GM12891 (cell line): Measurements from ENCODE around the gene RGS3.
"Not testable (repeated sequence)": the region's sequence is repeated elsewhere in the genome, so short reads cannot be mapped to it uniquely, and the experiment has no call there.

Experiments
- DNase-seq: peaks from one replicate; pipeline ENCODE4 v3.0.0; 2011; ENCODE audit warnings: low spot score; ENCODE audit not compliant: insufficient read length
- FAIRE-seq: peaks from 2 replicates; lab custom pipeline; 2011; peaks lifted over from hg19 to GRCh38; lab: Jason Lieb, UNC
- PAX5 ChIP-seq: IDR thresholded peaks from 2 replicates; pipeline ENCODE4 v1.6.1; 2011; ENCODE audit warnings: low read length, moderate library complexity, mild to moderate bottlenecking; ENCODE audit not compliant: insufficient read depth, severe bottlenecking
- POLR2A ChIP-seq: IDR thresholded peaks from 2 replicates; pipeline ENCODE4 v1.6.1; 2011; ENCODE audit warnings: low read depth, low read length, control low read depth
- POLR2AphosphoS5 ChIP-seq: IDR thresholded peaks from 2 replicates; pipeline ENCODE4 v1.6.1; 2011; ENCODE audit warnings: low read depth, low read length, control low read depth
- POU2F2 ChIP-seq: IDR thresholded peaks from 2 replicates; pipeline ENCODE4 v1.6.1; 2011; ENCODE audit warnings: low read depth, mild to moderate bottlenecking, control low read depth, low read length, moderate library complexity
- SPI1 ChIP-seq: IDR thresholded peaks from 2 replicates; pipeline ENCODE4 v1.6.1; 2011; ENCODE audit warnings: low read depth, low read length, control low read depth
- TAF1 ChIP-seq: IDR thresholded peaks from 2 replicates; pipeline ENCODE4 v1.6.1; 2011; ENCODE audit warnings: low read depth, low read length, control low read depth

Gene RGS3

GRCh38 chr9:113634596-113635515 lies 171.3 kb downstream of the RGS3 start:
- no peak for DNase-seq
- no peak for FAIRE-seq
- no peak for TF ChIP-seq POLR2AphosphoS5
- TF ChIP-seq TAF1 = no peak
- no peak for TF ChIP-seq PAX5
- no peak for TF ChIP-seq POU2F2
- no peak for TF ChIP-seq SPI1
- no peak for TF ChIP-seq POLR2A

- no peak for FAIRE-seq
- DNase-seq = no peak
- TF ChIP-seq POLR2AphosphoS5 (no peak), TAF1 (no peak), POU2F2 (no peak), PAX5 (no peak), POLR2A (no peak), SPI1 (no peak)
These were observed 172.1 kb downstream of the RGS3 start for GRCh38 chr9:113635586-113635985.

DNA sequence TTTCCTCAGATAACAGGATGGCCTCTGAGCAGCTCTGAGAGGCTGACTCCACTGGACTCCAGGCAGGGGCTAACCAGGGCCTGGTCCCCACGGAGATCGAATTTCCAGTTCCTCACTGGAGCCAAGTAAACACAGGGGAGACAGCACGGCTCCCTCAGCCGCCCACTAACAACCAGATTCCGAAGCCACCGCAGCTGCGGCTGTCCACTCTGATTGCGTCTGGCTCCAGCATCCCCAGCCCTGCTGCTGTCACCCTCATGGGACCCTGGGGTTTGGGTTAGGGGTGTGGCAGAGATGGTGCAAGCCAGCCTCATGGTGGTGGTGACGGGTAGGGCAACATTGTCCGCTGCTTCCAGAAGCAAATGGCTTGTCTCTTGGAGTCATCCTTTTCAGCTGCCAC lies 172.6 kb downstream of the RGS3 start:
- FAIRE-seq (no peak), DNase-seq (no peak)
- no peak for TF ChIP-seq POLR2A
- no peak for TF ChIP-seq TAF1

DNA sequence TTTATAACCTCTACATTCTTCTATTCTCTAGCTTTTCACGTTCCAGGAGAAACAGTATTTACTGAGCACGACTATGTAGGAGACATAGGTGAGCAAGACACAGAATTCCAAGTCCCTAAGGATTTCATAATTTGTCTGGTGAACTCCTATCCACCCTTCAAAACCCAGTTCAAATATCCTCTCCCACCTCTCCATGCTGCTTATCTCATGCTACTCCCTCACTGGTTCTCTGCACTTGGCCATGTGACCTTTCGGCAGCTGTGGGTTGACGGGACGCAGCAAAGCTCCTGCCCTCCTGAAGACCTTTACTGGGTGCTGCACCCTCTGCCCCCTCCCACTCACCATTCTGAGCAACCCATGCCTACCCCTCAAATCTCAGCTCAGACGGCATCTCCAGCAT lies 173.2 kb downstream of the RGS3 start:
- FAIRE-seq (no peak), DNase-seq (no peak)
- TF ChIP-seq TAF1 (no peak), POLR2A (no peak), SPI1 (no peak), POU2F2 (no peak), PAX5 (no peak), POLR2AphosphoS5 (no peak)

DNA sequence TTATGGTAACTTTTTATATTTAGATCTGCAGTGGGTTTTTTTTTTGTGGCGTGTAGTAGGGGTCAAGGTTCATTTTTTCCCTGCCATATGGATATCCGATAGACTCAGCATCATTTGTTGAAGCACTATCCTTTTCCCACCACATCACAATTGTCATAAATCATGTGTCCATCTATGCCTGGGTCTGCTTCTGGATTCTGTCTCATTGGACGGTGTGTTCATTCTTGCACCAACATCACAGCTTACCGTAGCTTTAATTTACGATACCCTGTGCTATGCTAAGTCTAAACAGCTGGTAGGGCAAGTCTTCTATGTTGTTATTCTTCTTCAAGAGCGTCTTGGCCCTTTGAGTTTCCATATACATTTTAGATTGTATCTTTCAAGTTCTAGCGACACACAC lies 175.0 kb downstream of the RGS3 start:
- TF ChIP-seq TAF1 (no peak), POU2F2 (no peak), POLR2AphosphoS5 (no peak), SPI1 (no peak), POLR2A (no peak), PAX5 (no peak)
- FAIRE-seq = no peak
- DNase-seq = no peak

- DNase-seq (no peak), FAIRE-seq (no peak)
- TF ChIP-seq POLR2AphosphoS5 (no peak), POU2F2 (no peak), PAX5 (no peak), SPI1 (no peak), TAF1 (no peak), POLR2A (no peak)
These were observed 175.4 kb downstream of the RGS3 start for GRCh38 chr9:113638897-113639296.

- FAIRE-seq, DNase-seq: not testable (repeated sequence)
These were observed 176.0 kb downstream of the RGS3 start for GRCh38 chr9:113639411-113639970.

DNA sequence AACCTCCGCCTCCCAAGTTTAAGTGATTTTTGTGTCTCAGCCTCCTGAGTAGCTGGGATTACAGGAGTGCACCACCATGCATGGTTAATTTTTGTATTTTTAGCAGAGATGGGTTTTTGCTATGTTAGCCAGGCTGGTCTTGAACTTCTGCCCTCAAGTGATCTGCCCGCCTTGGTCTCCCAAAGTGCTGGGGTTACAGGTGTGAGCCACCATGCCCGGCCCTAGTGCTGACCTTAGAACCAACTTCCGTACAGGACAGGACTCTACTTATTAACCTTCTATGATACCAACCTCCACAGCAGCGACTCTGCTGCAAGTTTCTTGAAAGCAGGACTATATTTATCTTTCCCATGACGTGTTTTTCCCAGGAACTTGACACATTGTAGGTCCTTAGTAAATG lies 176.9 kb downstream of the RGS3 start:
- TF ChIP-seq POU2F2 = no peak
- DNase-seq = no peak
- no peak for FAIRE-seq

DNA sequence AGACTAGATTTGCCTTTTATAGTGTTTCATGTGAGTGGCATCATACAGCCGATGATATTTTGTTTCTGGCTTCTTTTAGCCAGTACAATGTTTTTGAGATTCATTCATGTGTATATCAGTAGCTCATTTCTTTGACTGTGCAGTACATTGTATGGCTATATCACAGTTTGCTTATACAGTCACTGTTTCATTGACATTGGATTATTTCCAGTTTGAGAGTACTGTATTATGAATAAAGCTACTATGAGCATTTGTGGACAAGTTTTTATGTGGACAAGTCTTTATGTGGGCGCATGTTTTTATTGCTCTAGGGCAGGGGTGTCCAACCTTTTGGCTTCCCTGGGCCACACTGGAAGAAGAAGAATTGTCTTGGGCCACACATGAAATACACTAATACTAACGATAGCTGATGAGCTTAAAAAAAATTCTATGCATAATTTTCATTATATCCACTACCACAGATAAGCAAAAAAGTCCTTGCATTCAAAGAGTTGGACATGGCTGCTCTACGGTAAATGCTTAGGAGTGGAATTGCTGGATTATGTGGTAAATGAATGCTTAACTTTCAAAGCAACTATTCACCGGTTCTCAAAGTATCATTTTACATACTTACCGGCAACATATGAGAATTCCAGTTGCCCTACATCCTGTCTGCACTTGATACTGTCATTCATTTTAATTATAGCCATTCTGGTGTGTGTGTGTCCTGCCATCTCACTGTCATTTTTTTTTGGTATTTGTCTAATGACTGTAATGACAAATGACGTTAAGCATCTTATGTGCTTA lies 177.8 kb downstream of the RGS3 start:
- DNase-seq (no peak), FAIRE-seq (no peak)

DNA sequence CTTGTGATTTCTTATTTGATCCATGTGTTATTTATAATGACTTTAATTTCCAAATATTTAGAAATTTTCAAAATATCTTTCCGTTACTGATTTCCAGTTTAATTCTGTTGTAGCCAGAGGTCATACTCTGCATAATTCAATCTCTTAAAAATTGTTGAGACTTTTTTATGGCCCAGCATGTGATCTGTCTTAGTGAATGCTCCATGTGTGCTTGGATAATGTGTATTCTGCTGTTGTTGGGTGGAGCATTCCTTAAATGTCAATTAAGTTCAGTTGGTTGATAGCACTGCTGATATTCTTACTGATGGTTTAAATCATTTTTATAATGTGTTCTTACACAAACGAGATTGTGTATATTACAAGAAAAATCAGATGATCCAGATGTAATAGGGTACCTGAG lies 180.8 kb downstream of the RGS3 start:
- FAIRE-seq = no peak
- DNase-seq = no peak
- TF ChIP-seq SPI1 (no peak), POU2F2 (no peak), POLR2AphosphoS5 (no peak), TAF1 (no peak)

More for the DNA sequence above, 177.8 kb downstream of the RGS3 start:
- no peak for TF ChIP-seq POLR2A
- no peak for TF ChIP-seq POLR2AphosphoS5
- TF ChIP-seq POU2F2 = no peak
- no peak for TF ChIP-seq SPI1
- no peak for TF ChIP-seq PAX5
- TF ChIP-seq TAF1 = no peak
